ENCODE results near the gene NLRP3. TPM values are rescaled to one million over a fixed set of nuclear protein-coding genes. Genes with fewer than 3 reads are reported as not detected.
A peak's percentile ranks its signal among the peaks of the same experiment; 100 is the strongest.

The NLRP3 gene
- total RNA-seq, 1 donor from 2014 or later = 0.44 TPM

DNA sequence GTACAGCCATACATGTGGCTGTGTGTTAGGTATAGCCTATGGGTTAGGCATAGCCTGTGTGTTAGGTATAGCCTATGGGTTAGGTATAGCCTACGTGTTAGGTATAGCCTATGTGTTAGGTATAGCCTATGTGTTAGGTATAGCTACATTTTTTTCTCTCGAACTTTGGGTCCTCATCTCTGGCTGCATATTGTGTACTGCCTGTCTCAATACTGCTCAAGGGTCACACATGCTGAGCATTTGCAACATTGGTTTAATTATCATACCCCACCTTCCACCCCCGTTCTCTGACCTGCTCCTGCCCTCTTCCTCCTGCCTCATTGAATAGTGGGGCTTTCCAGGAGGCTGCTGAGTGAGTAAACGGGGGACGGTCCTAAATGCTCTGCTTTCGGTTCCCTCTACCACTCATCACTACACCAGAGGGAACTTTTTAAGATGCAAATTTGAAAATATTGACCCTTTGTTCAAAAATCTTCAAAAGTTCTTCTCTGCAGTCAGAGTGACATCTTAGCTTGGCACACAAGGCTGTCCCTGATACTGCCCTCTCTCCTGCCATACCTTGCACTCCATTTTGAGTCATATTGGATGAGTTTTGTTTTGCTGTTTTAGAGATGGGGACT, 24.1 kb downstream of the NLRP3 start:
- peaks cover 63% of the 10 kb centered on the region for H3K4me1 Mint-ChIP-seq
- ATAC-seq (ENCODE audit: low read depth) = peak; percentile 96
- intact Hi-C loops (cut with micrococcal nuclease) = loop anchor here (1.0 kb wide), 7 partner anchors 10 to 83 kb away; partner anchors contain the start of gene NLRP3
- peak overlapping the region; percentile 52 for H3K4me3 Mint-ChIP-seq
- H3K9me3 Mint-ChIP-seq = no peaks in the 10 kb centered on the region
- CTCF ChIA-PET = interaction anchor here (0.6 to 4.3 kb wide), 3 partner anchors 47 to 132 kb away, joined by 3 to 27 read pairs (median 6); no protein-coding TSS in a partner anchor
- POLR2A ChIA-PET = interaction anchor here (0.6 to 4.0 kb wide), 9 partner anchors 8 to 230 kb away, joined by 3 to 36 read pairs (median 3); no protein-coding TSS in a partner anchor
- DNase-seq = peak; percentile 26
- TF ChIP-seq, protein P1, sequence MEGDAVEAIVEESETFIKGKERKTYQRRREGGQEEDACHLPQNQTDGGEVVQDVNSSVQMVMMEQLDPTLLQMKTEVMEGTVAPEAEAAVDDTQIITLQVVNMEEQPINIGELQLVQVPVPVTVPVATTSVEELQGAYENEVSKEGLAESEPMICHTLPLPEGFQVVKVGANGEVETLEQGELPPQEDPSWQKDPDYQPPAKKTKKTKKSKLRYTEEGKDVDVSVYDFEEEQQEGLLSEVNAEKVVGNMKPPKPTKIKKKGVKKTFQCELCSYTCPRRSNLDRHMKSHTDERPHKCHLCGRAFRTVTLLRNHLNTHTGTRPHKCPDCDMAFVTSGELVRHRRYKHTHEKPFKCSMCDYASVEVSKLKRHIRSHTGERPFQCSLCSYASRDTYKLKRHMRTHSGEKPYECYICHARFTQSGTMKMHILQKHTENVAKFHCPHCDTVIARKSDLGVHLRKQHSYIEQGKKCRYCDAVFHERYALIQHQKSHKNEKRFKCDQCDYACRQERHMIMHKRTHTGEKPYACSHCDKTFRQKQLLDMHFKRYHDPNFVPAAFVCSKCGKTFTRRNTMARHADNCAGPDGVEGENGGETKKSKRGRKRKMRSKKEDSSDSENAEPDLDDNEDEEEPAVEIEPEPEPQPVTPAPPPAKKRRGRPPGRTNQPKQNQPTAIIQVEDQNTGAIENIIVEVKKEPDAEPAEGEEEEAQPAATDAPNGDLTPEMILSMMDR (IDR thresholded peaks at IDR 0.05) = no peak
- peak overlapping the region; percentile 74 for H3K27ac Mint-ChIP-seq
- no peaks in the 10 kb centered on the region for H3K27me3 Mint-ChIP-seq
- H3K36me3 Mint-ChIP-seq (ENCODE audit: low read depth) = no peaks in the 10 kb centered on the region

DNA sequence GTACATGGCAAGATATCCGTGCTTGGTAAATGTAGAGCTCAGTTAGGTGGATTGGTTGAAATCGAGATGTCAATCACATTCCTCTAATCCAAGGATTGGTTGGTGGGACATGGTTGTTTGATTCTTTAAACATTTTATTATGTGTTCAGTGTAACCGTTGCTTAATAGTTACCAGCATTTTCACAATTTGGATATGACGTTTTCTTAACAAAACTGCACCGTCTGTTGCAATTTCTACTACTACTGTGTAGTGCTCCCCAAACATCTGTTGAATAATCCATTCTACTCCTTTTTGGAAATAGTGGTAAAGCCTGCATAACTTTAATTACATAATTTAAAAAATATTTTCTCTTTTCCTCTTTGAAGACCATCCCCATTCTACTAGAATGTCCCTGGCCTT, 25.6 kb downstream of the NLRP3 start:
- Mint-ChIP-seq H3K9me3 (no peaks in the 10 kb centered on the region), H3K4me3 (no peak overlapping the region), H3K4me1 (peaks cover 51% of the 10 kb centered on the region), H3K27ac (no peak overlapping the region), H3K36me3 (ENCODE audit: low read depth) (no peaks in the 10 kb centered on the region), H3K27me3 (no peaks in the 10 kb centered on the region)
- TF ChIP-seq, protein P1 (IDR thresholded peaks at IDR 0.05) = no peak
- no peak for ATAC-seq (ENCODE audit: low read depth)
- intact Hi-C loops (cut with micrococcal nuclease) = no loop called here
- DNase-seq = no peak
- ChIA-PET CTCF (interaction anchor here (0.9 to 1.5 kb wide), 2 partner anchors 45 to 52 kb away, joined by 3 to 6 read pairs; no protein-coding TSS in a partner anchor), POLR2A (no interaction called here)

DNA sequence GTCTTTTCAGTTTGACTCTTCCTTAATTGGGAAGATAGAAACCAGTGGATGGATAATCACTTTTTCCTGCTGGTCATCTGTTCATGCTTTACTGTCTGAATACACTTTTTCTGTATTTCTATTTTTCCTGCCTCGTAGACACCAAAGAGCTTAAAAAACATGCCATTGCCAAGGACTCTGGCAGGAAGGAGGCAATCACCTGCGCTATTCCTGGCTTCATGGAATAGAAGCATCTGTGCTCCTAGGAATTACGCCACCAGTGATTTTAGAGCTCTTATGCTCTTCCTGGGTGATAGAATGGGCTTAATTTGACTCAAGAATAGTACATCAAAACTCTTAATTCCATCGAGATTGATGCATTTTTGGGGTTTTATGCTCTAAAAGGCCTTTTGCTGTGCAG, 26.2 kb downstream of the NLRP3 start:
- CTCF ChIA-PET = interaction anchor here (0.9 kb wide), 1 partner anchor 52 kb away, joined by 3 read pairs; no protein-coding TSS in a partner anchor
- peaks cover 48% of the 10 kb centered on the region for H3K4me1 Mint-ChIP-seq

DNA sequence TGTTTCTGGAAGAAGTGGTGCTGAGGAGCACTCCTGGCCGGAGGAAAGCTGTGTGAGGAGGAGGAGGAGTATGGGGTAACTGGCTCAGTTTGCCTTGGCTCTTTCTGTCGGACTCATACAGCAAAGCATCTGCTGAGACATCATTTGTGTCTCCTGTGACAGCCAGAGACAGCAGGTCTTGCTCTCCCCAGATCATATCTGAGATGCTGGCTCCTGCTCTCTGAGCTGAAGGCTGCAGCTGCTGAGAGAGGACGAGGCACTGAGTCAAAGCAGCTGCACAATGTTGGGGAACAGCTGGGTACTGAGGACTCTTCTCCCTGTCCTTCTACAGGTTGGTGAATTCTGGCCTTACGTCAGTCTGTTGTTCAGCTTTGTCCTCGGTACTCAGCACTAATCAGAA, 27.7 kb downstream of the NLRP3 start:
- POLR2A ChIA-PET = interaction anchor here (0.6 kb wide), 1 partner anchor 18 kb away, joined by 3 read pairs; no protein-coding TSS in a partner anchor
- Mint-ChIP-seq H3K4me1 (peaks cover 33% of the 10 kb centered on the region), H3K4me3 (no peak overlapping the region), H3K27me3 (no peaks in the 10 kb centered on the region), H3K36me3 (ENCODE audit: low read depth) (no peaks in the 10 kb centered on the region), H3K27ac (no peak overlapping the region), H3K9me3 (peaks cover 3% of the 10 kb centered on the region)
- intact Hi-C loops (cut with micrococcal nuclease) = no loop called here
- CTCF ChIA-PET = interaction anchor here (1.3 to 2.0 kb wide), 2 partner anchors 43 to 53 kb away, joined by 5 to 6 read pairs; no protein-coding TSS in a partner anchor
- no peak for DNase-seq
- TF ChIP-seq, protein P1 (IDR thresholded peaks at IDR 0.05) = no peak
- ATAC-seq (ENCODE audit: low read depth) = no peak

More for the DNA sequence above, 26.2 kb downstream of the NLRP3 start:
- POLR2A ChIA-PET = no interaction called here
- intact Hi-C loops (cut with micrococcal nuclease) = no loop called here
- H3K27me3 Mint-ChIP-seq = no peaks in the 10 kb centered on the region
- no peak overlapping the region for H3K27ac Mint-ChIP-seq
- TF ChIP-seq, protein P1 (IDR thresholded peaks at IDR 0.05) = no peak
- ATAC-seq (ENCODE audit: low read depth) (no peak), DNase-seq (no peak)
- H3K4me3 Mint-ChIP-seq = no peak overlapping the region
- no peaks in the 10 kb centered on the region for H3K36me3 Mint-ChIP-seq (ENCODE audit: low read depth)
- H3K9me3 Mint-ChIP-seq = no peaks in the 10 kb centered on the region

DNA sequence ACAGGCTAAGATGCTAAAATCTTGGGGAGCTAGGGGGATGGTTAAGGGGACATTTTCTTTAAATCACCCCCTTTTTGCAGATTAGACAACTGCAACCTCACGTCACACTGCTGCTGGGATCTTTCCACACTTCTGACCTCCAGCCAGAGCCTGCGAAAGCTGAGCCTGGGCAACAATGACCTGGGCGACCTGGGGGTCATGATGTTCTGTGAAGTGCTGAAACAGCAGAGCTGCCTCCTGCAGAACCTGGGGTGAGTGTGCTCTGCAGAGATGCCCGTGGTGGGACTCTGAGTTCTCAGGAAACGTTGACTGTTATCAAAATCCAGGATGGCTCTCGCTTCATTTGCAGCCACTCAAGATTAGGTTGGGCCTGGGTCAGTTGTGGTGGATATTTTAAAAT, 28.6 kb downstream of the NLRP3 start:
- ATAC-seq (ENCODE audit: low read depth) (no peak), DNase-seq (no peak)
- TF ChIP-seq, protein P1 (IDR thresholded peaks at IDR 0.05) = no peak
- no peaks in the 10 kb centered on the region for H3K36me3 Mint-ChIP-seq (ENCODE audit: low read depth)
- ChIA-PET POLR2A (no interaction called here), CTCF (interaction anchor here (1.3 to 2.0 kb wide), 2 partner anchors 42 to 54 kb away, joined by 5 to 6 read pairs; no protein-coding TSS in a partner anchor)
- peaks cover 23% of the 10 kb centered on the region for H3K4me1 Mint-ChIP-seq
- no peak overlapping the region for H3K27ac Mint-ChIP-seq
- H3K9me3 Mint-ChIP-seq = peaks cover 3% of the 10 kb centered on the region
- intact Hi-C loops (cut with micrococcal nuclease) = no loop called here
- H3K4me3 Mint-ChIP-seq = no peak overlapping the region
- H3K27me3 Mint-ChIP-seq = no peaks in the 10 kb centered on the region

Data from activated B cell treated with CpG ODN at 0.5 μM for 24 hours (primary cell).